Caco-2 (cell line): ENCODE results near the gene PBLD. TPM values are rescaled to one million over a fixed set of nuclear protein-coding genes. Genes with fewer than 3 reads are reported as not detected.

ENCODE experiments used
- BruUV-seq: library from RNA; stranded (reverse); fragments of 400-500 nt; replicated peaks from 2 replicates; lab custom pipeline; 2021; lab: Mats Ljungman, UMichigan
- CTCF ChIA-PET: fragments of 300-600 bp; sonication (Branson Sonifier 250); formaldehyde crosslinking; loops from one replicate; lab custom pipeline; 2022; ENCODE audit warnings: antibody characterized with exemption; lab: Charles Lee
- POLR2A ChIA-PET: fragments of 300-600 bp; sonication (Branson Sonifier 250); formaldehyde crosslinking; loops from one replicate; lab custom pipeline; 2022; ENCODE audit warnings: antibody characterized with exemption; lab: Charles Lee
- DNase-seq, 2 experiments: peaks; one replicate each; pipeline versions ENCODE4 v3.0.0 to v3.0.0-alpha.2; 2020 to 2022
- H3K27me3 ChIP-seq: replicated peaks from 2 replicates; pipeline ENCODE4 v1.6.0; 2011; ENCODE audit warnings: low read length; ENCODE audit not compliant: control insufficient read depth, insufficient read depth
- H3K36me3 ChIP-seq: 2 replicates; pipeline ENCODE4 v1.5.1; 2011; ENCODE audit warnings: low read length; ENCODE audit not compliant: control insufficient read depth, insufficient read depth
- H3K4me1 ChIP-seq: fragments of 250-450 bp; sonication (Bioruptor Pico); 2 replicates; pipeline ENCODE4 v1.5.1; 2020; ENCODE audit warnings: mild to moderate bottlenecking
- H3K4me3 ChIP-seq: 2 replicates; pipeline ENCODE4 v1.5.1; 2011; ENCODE audit warnings: low read depth, mild to moderate bottlenecking, control low read depth, low read length
- H3K9me3 ChIP-seq: fragments of 250-450 bp; sonication (Bioruptor Pico); 2 replicates; pipeline ENCODE4 v1.5.1; 2020; ENCODE audit warnings: mild to moderate bottlenecking, moderate library complexity
- H3K27ac Mint-ChIP-seq: one replicate; pipeline ENCODE4 v1.8.0; 2022; ENCODE audit warnings: mixed read lengths; ENCODE audit not compliant: unreplicated experiment
- H3K27me3 Mint-ChIP-seq: one replicate; pipeline ENCODE4 v1.8.0; 2022; ENCODE audit warnings: mixed read lengths; ENCODE audit not compliant: insufficient read depth, unreplicated experiment
- H3K36me3 Mint-ChIP-seq: one replicate; pipeline ENCODE4 v1.8.0; 2022; ENCODE audit warnings: mild to moderate bottlenecking, mixed read lengths; ENCODE audit not compliant: insufficient read depth, unreplicated experiment
- H3K4me1 Mint-ChIP-seq: one replicate; pipeline ENCODE4 v1.8.0; 2022; ENCODE audit warnings: low read depth, mixed read lengths; ENCODE audit not compliant: unreplicated experiment
- H3K4me3 Mint-ChIP-seq: one replicate; pipeline ENCODE4 v1.8.0; 2022; ENCODE audit warnings: mild to moderate bottlenecking, moderate library complexity, mixed read lengths; ENCODE audit not compliant: unreplicated experiment
- H3K9me3 Mint-ChIP-seq: one replicate; pipeline ENCODE4 v1.8.0; 2022; ENCODE audit warnings: mixed read lengths; ENCODE audit not compliant: unreplicated experiment
- intact Hi-C: fragments of 100-400 bp; cut with micrococcal nuclease; formaldehyde crosslinking; loops from one replicate; pipeline ENCODE4 v1.10.0; 2022; ENCODE audit not compliant: unreplicated experiment
- total RNA-seq: library from RNA; stranded (reverse); gene quantifications from 2 replicates; pipeline ENCODE4 v1.2.3, GENCODE V29; 2022
- TF ChIP-seq, protein P1 (sequence below), 2 experiments: fragments of 200-600 bp in 1 of 2; IDR thresholded peaks; 1 replicate in 1 of 2; 2 replicates in 1 of 2; pipeline versions ENCODE4 v1.5.1 to v1.8.0; 2011 to 2022; ENCODE audit warnings: antibody characterized with exemption in 1 of 2, control low read depth in 1 of 2, inconsistent platforms in 1 of 2, low read depth in 1 of 2, low read length in 1 of 2, mild to moderate bottlenecking in 1 of 2, moderate library complexity in 1 of 2; ENCODE audit not compliant: insufficient read depth in 1 of 2, severe bottlenecking in 1 of 2, unreplicated experiment in 1 of 2

Gene PBLD
- total RNA-seq, 1 experiment from 2014 or later: 15.3 TPM

GRCh38 chr10:68331455-68332258, 1.1 kb downstream of the PBLD start, which contains the start of gene HNRNPH3:
Gene HNRNPH3 (plus strand): TSS chr10:68332064. CDS start chr10:68337222, 5,158 bp downstream.
- Mint-ChIP-seq H3K36me3 (peaks cover 64% of the 10 kb centered on the region), H3K27ac (peak within 1 kb of the TSS; percentile 100), H3K9me3 (no peaks in the 10 kb centered on the region), H3K27me3 (no peaks in the 10 kb centered on the region), H3K4me3 (peak within 1 kb of the TSS; percentile 87), H3K4me1 (peaks cover 45% of the 10 kb centered on the region)
- H3K9me3 ChIP-seq: no peaks in the 10 kb centered on the region
- no peaks in the 10 kb centered on the region for H3K27me3 ChIP-seq
- POLR2A ChIA-PET: interaction anchor here (0.5 to 2.1 kb wide), 33 partner anchors 8 to 896 kb away, joined by 3 to 37 read pairs (median 5); partner anchors contain the start of genes ATOH7 and RUFY2
- intact Hi-C loops: loop anchor here (1.0 to 10.0 kb wide), 8 partner anchors 12 to 477 kb away; partner anchors contain the start of genes HERC4 and SIRT1
- peak; percentile 99 to 100 for DNase-seq
- CTCF ChIA-PET: interaction anchor here (0.5 to 2.5 kb wide), 12 partner anchors 17 to 962 kb away, joined by 3 to 35 read pairs (median 5); partner anchors contain the start of gene STOX1
- no peaks in the 10 kb centered on the region for H3K36me3 ChIP-seq
- peak within 1 kb of the TSS; percentile 68 for H3K4me3 ChIP-seq
- TF ChIP-seq, protein P1, sequence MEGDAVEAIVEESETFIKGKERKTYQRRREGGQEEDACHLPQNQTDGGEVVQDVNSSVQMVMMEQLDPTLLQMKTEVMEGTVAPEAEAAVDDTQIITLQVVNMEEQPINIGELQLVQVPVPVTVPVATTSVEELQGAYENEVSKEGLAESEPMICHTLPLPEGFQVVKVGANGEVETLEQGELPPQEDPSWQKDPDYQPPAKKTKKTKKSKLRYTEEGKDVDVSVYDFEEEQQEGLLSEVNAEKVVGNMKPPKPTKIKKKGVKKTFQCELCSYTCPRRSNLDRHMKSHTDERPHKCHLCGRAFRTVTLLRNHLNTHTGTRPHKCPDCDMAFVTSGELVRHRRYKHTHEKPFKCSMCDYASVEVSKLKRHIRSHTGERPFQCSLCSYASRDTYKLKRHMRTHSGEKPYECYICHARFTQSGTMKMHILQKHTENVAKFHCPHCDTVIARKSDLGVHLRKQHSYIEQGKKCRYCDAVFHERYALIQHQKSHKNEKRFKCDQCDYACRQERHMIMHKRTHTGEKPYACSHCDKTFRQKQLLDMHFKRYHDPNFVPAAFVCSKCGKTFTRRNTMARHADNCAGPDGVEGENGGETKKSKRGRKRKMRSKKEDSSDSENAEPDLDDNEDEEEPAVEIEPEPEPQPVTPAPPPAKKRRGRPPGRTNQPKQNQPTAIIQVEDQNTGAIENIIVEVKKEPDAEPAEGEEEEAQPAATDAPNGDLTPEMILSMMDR (IDR thresholded peaks at IDR 0.05; ENCODE audit: insufficient read depth in 1 of 2, low read depth in 1 of 2, low read length in 1 of 2, severe bottlenecking in 1 of 2, unreplicated experiment in 1 of 2): peak in 1 of 2 experiments; percentile 1
- TSS peak; percentile 73 for BruUV-seq
- peaks cover 21% of the 10 kb centered on the region for H3K4me1 ChIP-seq

DNA sequence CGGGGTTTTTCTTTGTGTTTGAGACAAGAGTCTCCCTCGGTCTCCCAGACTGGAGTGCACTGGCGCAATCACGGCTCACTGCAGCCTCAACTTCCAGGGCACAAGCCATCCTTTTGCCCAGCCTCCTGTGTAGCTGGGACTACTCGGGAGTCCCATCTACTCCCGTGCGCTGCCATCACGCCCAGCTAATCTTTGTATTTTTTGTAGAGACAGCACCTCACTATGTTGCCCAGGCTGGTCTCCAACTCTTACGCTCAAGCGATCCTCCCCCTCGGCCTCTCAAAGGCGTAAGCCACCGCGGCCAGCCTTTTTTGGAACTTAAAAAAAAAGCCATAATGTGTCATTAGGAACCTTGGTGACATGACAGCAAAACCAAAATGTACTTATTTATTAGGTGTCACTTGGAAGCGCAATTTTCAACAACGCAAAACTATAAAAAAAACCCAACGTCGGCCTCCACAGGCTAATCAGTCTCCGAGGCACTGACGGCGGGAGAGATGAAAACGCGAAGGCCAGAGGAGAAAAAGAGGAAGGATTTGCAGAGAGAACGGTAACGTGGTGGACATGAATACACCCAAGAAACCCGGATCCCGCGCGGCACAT, 1.8 kb downstream of the PBLD start:
- Histone ChIP-seq H3K4me1 (peaks cover 14% of the 10 kb centered on the region), H3K4me3 (peak overlapping the region; percentile 68), H3K36me3 (no peaks in the 10 kb centered on the region), H3K27me3 (no peaks in the 10 kb centered on the region), H3K9me3 (no peaks in the 10 kb centered on the region)
- Mint-ChIP-seq H3K36me3 (peaks cover 57% of the 10 kb centered on the region), H3K9me3 (no peaks in the 10 kb centered on the region), H3K4me1 (peaks cover 38% of the 10 kb centered on the region), H3K4me3 (peak overlapping the region; percentile 87), H3K27ac (peak overlapping the region; percentile 100), H3K27me3 (no peaks in the 10 kb centered on the region)
- no TSS peak for BruUV-seq
- peak in 1 of 2 experiments; percentile 51 for DNase-seq
- ChIA-PET POLR2A (interaction anchor here (0.6 to 2.1 kb wide), 9 partner anchors 10 to 475 kb away, joined by 3 to 37 read pairs (median 5); partner anchors contain the start of genes ATOH7 and RUFY2), CTCF (interaction anchor here (0.5 to 2.2 kb wide), 5 partner anchors 16 to 453 kb away, joined by 3 to 8 read pairs (median 4); no protein-coding TSS in a partner anchor)
- TF ChIP-seq, protein P1 (IDR thresholded peaks at IDR 0.05; ENCODE audit: insufficient read depth in 1 of 2, low read depth in 1 of 2, low read length in 1 of 2, severe bottlenecking in 1 of 2, unreplicated experiment in 1 of 2): no peak
- intact Hi-C loops: loop anchor here (1.0 to 10.0 kb wide), 6 partner anchors 12 to 476 kb away; partner anchors contain the start of gene SIRT1

DNA sequence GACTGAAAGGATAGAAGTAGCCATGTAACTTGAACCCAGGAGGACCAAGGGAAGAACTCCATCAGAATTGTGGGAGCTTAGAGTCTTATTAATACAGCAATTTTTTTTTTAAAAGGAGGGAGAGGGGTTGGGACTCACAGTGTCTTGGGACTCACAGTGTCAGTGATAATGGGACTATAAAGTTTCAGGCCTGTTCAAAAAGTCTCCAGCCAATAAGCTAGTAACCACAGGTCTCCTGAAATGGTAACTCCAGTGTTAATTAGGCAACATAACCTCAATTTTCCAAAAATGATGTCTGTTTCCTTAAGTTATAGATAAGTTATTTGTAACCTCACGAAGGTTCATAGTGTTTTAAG, 3.2 kb downstream of the PBLD start:
- peaks cover 23% of the 10 kb centered on the region for H3K4me1 Mint-ChIP-seq
- TF ChIP-seq, protein P1 (IDR thresholded peaks at IDR 0.05; ENCODE audit: insufficient read depth in 1 of 2, low read depth in 1 of 2, low read length in 1 of 2, severe bottlenecking in 1 of 2, unreplicated experiment in 1 of 2): no peak
- ChIA-PET CTCF (interaction anchor here (1.7 kb wide), 1 partner anchor 117 kb away, joined by 8 read pairs; no protein-coding TSS in a partner anchor), POLR2A (interaction anchor here (0.7 kb wide), 1 partner anchor 10 kb away, joined by 3 read pairs; no protein-coding TSS in a partner anchor)
- H3K27ac Mint-ChIP-seq: no peak overlapping the region
- BruUV-seq: no TSS peak
- no peaks in the 10 kb centered on the region for H3K27me3 Mint-ChIP-seq
- no peaks in the 10 kb centered on the region for H3K9me3 ChIP-seq
- intact Hi-C loops: no loop called here
- H3K36me3 ChIP-seq: no peaks in the 10 kb centered on the region
- no peaks in the 10 kb centered on the region for H3K9me3 Mint-ChIP-seq
- H3K4me3 ChIP-seq: no peak overlapping the region
- H3K36me3 Mint-ChIP-seq: peaks cover 42% of the 10 kb centered on the region
- H3K4me1 ChIP-seq: peaks cover 5% of the 10 kb centered on the region
- no peak overlapping the region for H3K4me3 Mint-ChIP-seq
- H3K27me3 ChIP-seq: no peaks in the 10 kb centered on the region
- no peak for DNase-seq
